Stimulated activated CD4-positive, alpha-beta T cell treated with anti-CD3 and anti-CD28 coated beads, TNF-alpha, amount 100 ng/mL, for 48 hours (primary cell): ENCODE data around the gene ACOT2.

Experiments
- DNase-seq, 3 donors: peaks; one replicate each; pipeline ENCODE4 v3.0.0-alpha.2; 2020; ENCODE audit warnings: low read depth in 3 of 3

The ACOT2 gene

DNA sequence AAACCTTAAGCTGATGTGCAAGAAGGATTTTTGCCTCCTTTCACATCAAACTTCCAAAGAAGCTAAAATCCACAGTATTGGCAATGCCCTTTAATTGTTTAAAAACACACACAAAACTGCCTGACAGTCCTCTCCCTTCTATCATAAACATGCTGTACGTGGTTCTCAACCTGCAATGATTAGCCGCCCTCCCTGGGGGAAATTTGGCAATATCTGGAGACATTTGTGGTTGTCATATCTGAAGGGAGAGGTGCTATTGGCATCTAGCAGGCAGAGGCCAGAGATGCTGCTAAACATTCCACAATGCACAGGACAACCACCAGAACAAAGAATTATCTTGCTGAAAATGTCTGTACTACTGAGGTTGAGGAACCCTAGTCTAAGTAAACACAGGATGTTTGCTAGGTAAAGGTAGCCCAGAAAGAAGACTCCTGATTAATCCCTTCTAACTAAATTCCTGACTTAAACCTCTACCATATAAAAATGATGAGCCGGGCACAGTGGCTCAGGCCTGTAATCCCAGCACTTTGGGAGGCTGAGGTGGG lies 44.5 kb downstream of the ACOT2 start:
- no peak for DNase-seq

DNA sequence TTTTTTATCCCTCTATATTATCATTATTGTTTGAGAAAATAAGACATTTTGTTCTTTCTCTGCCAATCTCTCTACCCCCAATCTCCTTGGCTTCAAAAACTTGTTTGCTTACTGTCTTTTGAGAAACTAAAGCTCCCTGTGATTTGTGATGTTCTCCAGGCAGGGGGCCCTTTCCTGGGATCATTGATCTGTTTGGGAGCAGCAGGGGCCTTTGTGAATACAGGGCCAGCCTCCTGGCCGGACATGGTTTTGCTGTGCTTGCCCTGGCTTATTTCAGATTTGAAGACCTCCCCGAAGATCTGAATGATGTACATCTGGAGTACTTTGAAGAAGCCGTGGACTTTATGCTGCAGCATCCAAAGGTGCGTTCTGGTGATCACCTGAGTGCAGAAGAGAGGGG lies 47.8 kb downstream of the ACOT2 start:
- no peak for DNase-seq

DNA sequence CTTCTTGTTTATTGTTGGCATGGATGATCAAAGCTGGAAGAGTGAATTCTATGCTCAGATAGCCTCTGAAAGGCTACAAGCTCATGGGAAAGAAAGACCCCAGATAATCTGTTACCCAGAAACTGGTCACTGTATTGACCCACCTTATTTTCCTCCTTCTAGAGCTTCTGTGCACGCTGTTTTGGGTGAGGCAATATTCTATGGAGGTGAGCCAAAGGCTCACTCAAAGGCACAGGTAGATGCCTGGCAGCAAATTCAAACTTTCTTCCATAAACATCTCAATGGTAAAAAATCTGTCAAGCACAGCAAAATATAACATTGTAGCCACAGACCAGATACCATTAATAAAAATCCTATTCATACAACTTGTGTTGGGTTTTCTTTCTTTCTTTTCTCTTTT lies 50.5 kb downstream of the ACOT2 start:
- DNase-seq, result no peak

- no peak for DNase-seq
Measured at GRCh38 chr14:73620268-73620667, 51.3 kb downstream of the ACOT2 start.

DNA sequence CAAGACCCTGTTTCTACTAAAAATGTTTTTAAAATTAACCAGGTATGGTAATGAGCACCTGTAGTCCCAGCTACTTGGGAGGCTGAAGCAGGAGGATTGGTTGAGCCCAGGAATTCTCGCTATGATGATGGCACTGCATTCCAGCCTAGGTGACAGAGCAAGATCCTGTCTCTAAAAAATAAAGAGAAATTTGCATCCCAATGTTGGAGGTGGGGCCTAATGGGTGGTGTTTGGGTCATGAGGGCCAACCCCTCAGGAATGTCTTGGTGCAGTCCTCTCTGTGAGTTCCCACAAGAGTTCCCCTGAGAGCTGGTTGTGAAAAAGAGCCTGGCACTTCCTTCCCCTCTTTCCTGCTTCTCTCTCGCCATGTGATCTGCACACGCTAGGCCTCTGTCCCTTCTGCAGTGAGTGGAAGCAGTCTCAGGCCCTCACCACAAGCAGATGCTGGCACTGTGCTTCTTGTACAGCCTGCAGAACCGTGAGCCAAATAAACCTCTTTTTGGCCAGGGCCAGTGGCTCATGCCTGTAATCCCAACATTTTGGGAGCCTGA lies 54.6 kb downstream of the ACOT2 start:
- DNase-seq, result no peak
